H9 (cell line): ENCODE results near the gene RPN1. TPM values are rescaled to one million over a fixed set of nuclear protein-coding genes. Genes with fewer than 3 reads are reported as not detected.

Source experiments
- DNase-seq: peaks from one replicate; pipeline ENCODE4 v3.0.0-alpha.2; 2017
- H2AFZ ChIP-seq: one replicate; pipeline ENCODE4 v1.6.1; 2013; ENCODE audit warnings: mild to moderate bottlenecking, low read length, control low read depth, moderate library complexity
- H2AK5ac ChIP-seq: 2 replicates; pipeline ENCODE4 v1.6.1; 2013; ENCODE audit warnings: low read length, control low read depth, mixed read lengths; ENCODE audit not compliant: insufficient read length
- H2BK120ac ChIP-seq: one replicate; pipeline ENCODE4 v1.6.1; 2013; ENCODE audit warnings: low read depth, mild to moderate bottlenecking, low read length, control low read depth, inconsistent platforms; ENCODE audit not compliant: poor library complexity, severe bottlenecking
- H2BK12ac ChIP-seq: 2 replicates; pipeline ENCODE4 v1.6.1; 2013; ENCODE audit warnings: low read length, control low read depth, mixed read lengths, low read depth; ENCODE audit not compliant: insufficient read length
- H2BK15ac ChIP-seq: 2 replicates; pipeline ENCODE4 v1.6.1; 2013; ENCODE audit warnings: low read depth, low read length, control low read depth
- H2BK20ac ChIP-seq: one replicate; pipeline ENCODE4 v1.6.1; 2013; ENCODE audit warnings: low read depth, mild to moderate bottlenecking, low read length, control low read depth, inconsistent platforms; ENCODE audit not compliant: poor library complexity, severe bottlenecking
- H2BK5ac ChIP-seq: 2 replicates; pipeline ENCODE4 v1.6.1; 2013; ENCODE audit warnings: low read length, control low read depth, mixed read lengths; ENCODE audit not compliant: insufficient read length
- H3K14ac ChIP-seq: 2 replicates; pipeline ENCODE4 v1.6.1; 2013; ENCODE audit warnings: low read length, control low read depth; ENCODE audit not compliant: insufficient read depth
- H3K18ac ChIP-seq: 2 replicates; pipeline ENCODE4 v1.6.1; 2013; ENCODE audit warnings: low read depth, mild to moderate bottlenecking, mixed read lengths, low read length, control low read depth; ENCODE audit not compliant: insufficient read length
- H3K23ac ChIP-seq: 2 replicates; pipeline ENCODE4 v1.6.1; 2013; ENCODE audit warnings: low read length, control low read depth, mixed read lengths, low read depth; ENCODE audit not compliant: insufficient read length
- H3K23me2 ChIP-seq: 2 replicates; pipeline ENCODE4 v1.6.1; 2013; ENCODE audit warnings: low read depth, mild to moderate bottlenecking, mixed read lengths, low read length, control low read depth; ENCODE audit not compliant: insufficient read length, poor library complexity, severe bottlenecking
- H3K27ac ChIP-seq: 2 replicates; pipeline ENCODE4 v1.5.1; 2013; ENCODE audit warnings: low read length, control low read depth, mixed read lengths, low read depth; ENCODE audit not compliant: insufficient read length
- H3K27me3 ChIP-seq: 2 replicates; pipeline ENCODE4 v1.6.1; 2013; ENCODE audit warnings: low read length, control low read depth, inconsistent platforms; ENCODE audit not compliant: insufficient read depth
- H3K4ac ChIP-seq: 2 replicates; pipeline ENCODE4 v1.6.1; 2013; ENCODE audit warnings: low read depth, mild to moderate bottlenecking, control low read depth, inconsistent platforms, low read length, moderate library complexity
- H3K4me1 ChIP-seq: 2 replicates; pipeline ENCODE4 v1.6.1; 2013; ENCODE audit warnings: low read length, control low read depth, inconsistent platforms; ENCODE audit not compliant: insufficient read depth
- H3K4me2 ChIP-seq: 2 replicates; pipeline ENCODE4 v1.6.1; 2013; ENCODE audit warnings: low read length, control low read depth, mixed read lengths; ENCODE audit not compliant: insufficient read length, insufficient read depth
- H3K56ac ChIP-seq: 2 replicates; pipeline ENCODE4 v1.6.1; 2013; ENCODE audit warnings: low read depth, mild to moderate bottlenecking, mixed read lengths, low read length, control low read depth; ENCODE audit not compliant: insufficient read length
- H3K79me1 ChIP-seq: 2 replicates; pipeline ENCODE4 v1.6.1; 2013; ENCODE audit warnings: low read depth, mild to moderate bottlenecking, moderate library complexity, low read length, control low read depth, inconsistent platforms; ENCODE audit not compliant: insufficient read depth, poor library complexity, severe bottlenecking
- H3K79me2 ChIP-seq: 2 replicates; pipeline ENCODE4 v1.6.1; 2013; ENCODE audit warnings: low read length, control low read depth, inconsistent platforms; ENCODE audit not compliant: insufficient read depth
- H3K9ac ChIP-seq: 2 replicates; pipeline ENCODE4 v1.6.1; 2013; ENCODE audit warnings: low read length, control low read depth, mixed read lengths; ENCODE audit not compliant: insufficient read length; ENCODE audit errors: extremely low read depth
- H3K9me3 ChIP-seq: one replicate; pipeline ENCODE4 v1.6.1; 2013; ENCODE audit warnings: low read depth, low read length, inconsistent platforms; ENCODE audit not compliant: control insufficient read depth
- H3T11ph ChIP-seq: one replicate; pipeline ENCODE4 v1.6.1; 2013; ENCODE audit warnings: mild to moderate bottlenecking, low read length, control low read depth, inconsistent platforms
- H4K20me1 ChIP-seq: one replicate; pipeline ENCODE4 v1.6.1; 2013; ENCODE audit not compliant: control insufficient read depth, insufficient read length, insufficient read depth
- H4K5ac ChIP-seq: 2 replicates; pipeline ENCODE4 v1.6.1; 2013; ENCODE audit warnings: low read depth, mild to moderate bottlenecking, mixed read lengths, low read length, control low read depth; ENCODE audit not compliant: insufficient read length
- H4K8ac ChIP-seq: replicated peaks from 2 replicates; pipeline ENCODE4 v1.6.1; 2013; ENCODE audit warnings: low read length, control low read depth, mixed read lengths, low read depth; ENCODE audit not compliant: insufficient read length
- H4K91ac ChIP-seq: 2 replicates; pipeline ENCODE4 v1.6.1; 2013; ENCODE audit warnings: low read depth, mild to moderate bottlenecking, moderate library complexity, mixed read lengths, low read length, control low read depth; ENCODE audit not compliant: insufficient read length
- H3K27ac Mint-ChIP-seq, 3 experiments: 2 replicates in 2 of 3; 3 replicates in 1 of 3; pipeline ENCODE4 v1.8.0; 2020 to 2021; ENCODE audit warnings: mixed read lengths in 3 of 3, mild to moderate bottlenecking in 1 of 3, moderate library complexity in 1 of 3
- H3K27me3 Mint-ChIP-seq: 2 replicates; pipeline ENCODE4 v1.8.0; 2021; ENCODE audit warnings: low read depth, mild to moderate bottlenecking, moderate library complexity, mixed read lengths
- H3K36me3 Mint-ChIP-seq, 3 experiments: 2 replicates in 2 of 3; 3 replicates in 1 of 3; pipeline ENCODE4 v1.8.0; 2020 to 2021; ENCODE audit warnings: low read depth in 3 of 3, mixed read lengths in 3 of 3; ENCODE audit not compliant: insufficient read depth in 1 of 3
- H3K4me1 Mint-ChIP-seq, 2 experiments: 2 replicates each; pipeline ENCODE4 v1.8.0; 2020; ENCODE audit warnings: mixed read lengths in 2 of 2
- H3K4me3 Mint-ChIP-seq, 2 experiments: 2 replicates in 1 of 2; 3 replicates in 1 of 2; pipeline ENCODE4 v1.8.0; 2020 to 2021; ENCODE audit warnings: mild to moderate bottlenecking in 2 of 2, mixed read lengths in 2 of 2, moderate library complexity in 1 of 2
- H3K9me3 Mint-ChIP-seq, 2 experiments: 2 replicates in 1 of 2; 3 replicates in 1 of 2; pipeline ENCODE4 v1.8.0; 2020; ENCODE audit warnings: mild to moderate bottlenecking in 2 of 2, mixed read lengths in 2 of 2, moderate library complexity in 1 of 2
- WGBS: extraction: QIAGEN DNeasy Blood & Tissue Kit; methylation state at CpG from one replicate; pipeline ENCODE4 v1.1.7; 2013; ENCODE audit warnings: missing lambda C conversion rate, low lambda C conversion rate, mixed read lengths; ENCODE audit not compliant: insufficient read length; ENCODE audit errors: extremely low coverage; 5-methylcytosine and 5-hydroxymethylcytosine counted together
- total RNA-seq: library from RNA; stranded (reverse); gene quantifications from 2 replicates; pipeline ENCODE4 v1.2.1, GENCODE V29; 2021
- TF ChIP-seq, protein P1 (sequence below): fragments of 200-600 bp; sonication (generic); conservative IDR thresholded peaks from 3 replicates; pipeline ENCODE4 v1.8.0; 2021; ENCODE audit warnings: antibody characterized with exemption, mild to moderate bottlenecking

The RPN1 gene
- total RNA-seq, 1 experiment from 2014 or later = 174 TPM

DNA sequence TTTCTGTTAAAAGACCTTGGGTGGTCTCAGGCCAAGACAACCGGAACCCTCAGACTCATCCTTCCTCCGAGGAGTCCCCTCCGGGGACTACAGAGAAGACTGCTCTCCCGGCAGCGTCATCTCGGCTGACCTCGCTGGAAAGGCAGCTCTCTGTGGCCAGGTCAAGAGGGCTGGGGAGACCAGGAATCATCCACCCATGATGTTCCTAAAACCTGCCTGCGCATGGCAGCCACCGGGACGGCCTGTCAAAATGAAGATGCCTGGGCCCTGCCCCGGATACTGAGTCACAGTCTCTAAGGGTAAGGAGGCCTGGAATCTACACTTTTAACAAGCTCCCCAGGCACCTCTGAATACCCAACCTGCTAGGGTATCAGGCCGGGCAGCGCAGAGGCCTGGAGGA, 78.6 kb downstream of the RPN1 start:
- Histone ChIP-seq H2AFZ (no peak overlapping the region), H4K8ac (no peak overlapping the region), H3K4me1 (peaks cover 10% of the 10 kb centered on the region; the same call in 1 of the 2 replicates), H3T11ph (no peak overlapping the region), H4K20me1 (no peaks in the 10 kb centered on the region), H3K79me2 (no peaks in the 10 kb centered on the region), H3K27me3 (no peaks in the 10 kb centered on the region; the same call in 1 of the 2 replicates), H3K9me3 (no peaks in the 10 kb centered on the region), H3K56ac (no peak overlapping the region), H3K4ac (no peak overlapping the region), H2AK5ac (no peak overlapping the region), H4K5ac (no peak overlapping the region), H3K27ac (no peak overlapping the region), H4K91ac (no peak overlapping the region), H2BK5ac (no peak overlapping the region), H2BK15ac (no peak overlapping the region), H3K23ac (no peak overlapping the region), H2BK20ac (no peak overlapping the region), H3K23me2 (no peaks in the 10 kb centered on the region), H2BK12ac (no peak overlapping the region), H3K4me2 (no peak overlapping the region), H3K18ac (no peak overlapping the region), H3K14ac (no peak overlapping the region), H2BK120ac (no peak overlapping the region), H3K79me1 (no peaks in the 10 kb centered on the region), H3K9ac (no peak overlapping the region)
- Mint-ChIP-seq H3K4me3 (no peak overlapping the region), H3K4me1 (peaks cover 16 to 35% of the 10 kb centered on the region in 2 experiments), H3K36me3 (no peaks in the 10 kb centered on the region), H3K27ac (no peak overlapping the region), H3K27me3 (peaks cover 12% of the 10 kb centered on the region), H3K9me3 (0 out of 5 replicates have a peak, but pooled peaks cover 0 to 2% of the 10 kb centered on the region in 2 experiments)
- no peak for DNase-seq
- TF ChIP-seq, protein P1, sequence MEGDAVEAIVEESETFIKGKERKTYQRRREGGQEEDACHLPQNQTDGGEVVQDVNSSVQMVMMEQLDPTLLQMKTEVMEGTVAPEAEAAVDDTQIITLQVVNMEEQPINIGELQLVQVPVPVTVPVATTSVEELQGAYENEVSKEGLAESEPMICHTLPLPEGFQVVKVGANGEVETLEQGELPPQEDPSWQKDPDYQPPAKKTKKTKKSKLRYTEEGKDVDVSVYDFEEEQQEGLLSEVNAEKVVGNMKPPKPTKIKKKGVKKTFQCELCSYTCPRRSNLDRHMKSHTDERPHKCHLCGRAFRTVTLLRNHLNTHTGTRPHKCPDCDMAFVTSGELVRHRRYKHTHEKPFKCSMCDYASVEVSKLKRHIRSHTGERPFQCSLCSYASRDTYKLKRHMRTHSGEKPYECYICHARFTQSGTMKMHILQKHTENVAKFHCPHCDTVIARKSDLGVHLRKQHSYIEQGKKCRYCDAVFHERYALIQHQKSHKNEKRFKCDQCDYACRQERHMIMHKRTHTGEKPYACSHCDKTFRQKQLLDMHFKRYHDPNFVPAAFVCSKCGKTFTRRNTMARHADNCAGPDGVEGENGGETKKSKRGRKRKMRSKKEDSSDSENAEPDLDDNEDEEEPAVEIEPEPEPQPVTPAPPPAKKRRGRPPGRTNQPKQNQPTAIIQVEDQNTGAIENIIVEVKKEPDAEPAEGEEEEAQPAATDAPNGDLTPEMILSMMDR = no peak
- no CpG with 5 or more reads among the region's 13 CpGs for WGBS

Other genes with a start within 250 kb of the RPN1 start
- gene DNAJB8, start 183.9 kb downstream of the RPN1 start, total RNA-seq = not detected in 2 replicates
- 1.9 and 2.7 TPM in 2 replicates for gene GATA2, start 157.6 kb downstream of the RPN1 start, total RNA-seq
- 155 and 169 TPM in 2 replicates for gene RAB7A, start 75.4 kb upstream of the RPN1 start, total RNA-seq
- gene ACAD9, start 228.8 kb upstream of the RPN1 start, total RNA-seq = 37.6 and 43.1 TPM in 2 replicates